ENCODE results near the gene TMEM271. TPM values are rescaled to one million over a fixed set of nuclear protein-coding genes. Genes with fewer than 3 reads are reported as not detected.

The TMEM271 gene
- polyA plus RNA-seq, 1 donor = not detected

- DNase-seq (ENCODE audit: low read depth) = no peak
Observed at GRCh38 chr4:581181-581580, 5.1 kb upstream of the TMEM271 start.

GRCh38 chr4:579543-580175, 3.6 kb upstream of the TMEM271 start:
- no peak for DNase-seq (ENCODE audit: low read depth)

- no peak for DNase-seq (ENCODE audit: low read depth)
Observed at GRCh38 chr4:578451-579443, 2.7 kb upstream of the TMEM271 start.

DNA sequence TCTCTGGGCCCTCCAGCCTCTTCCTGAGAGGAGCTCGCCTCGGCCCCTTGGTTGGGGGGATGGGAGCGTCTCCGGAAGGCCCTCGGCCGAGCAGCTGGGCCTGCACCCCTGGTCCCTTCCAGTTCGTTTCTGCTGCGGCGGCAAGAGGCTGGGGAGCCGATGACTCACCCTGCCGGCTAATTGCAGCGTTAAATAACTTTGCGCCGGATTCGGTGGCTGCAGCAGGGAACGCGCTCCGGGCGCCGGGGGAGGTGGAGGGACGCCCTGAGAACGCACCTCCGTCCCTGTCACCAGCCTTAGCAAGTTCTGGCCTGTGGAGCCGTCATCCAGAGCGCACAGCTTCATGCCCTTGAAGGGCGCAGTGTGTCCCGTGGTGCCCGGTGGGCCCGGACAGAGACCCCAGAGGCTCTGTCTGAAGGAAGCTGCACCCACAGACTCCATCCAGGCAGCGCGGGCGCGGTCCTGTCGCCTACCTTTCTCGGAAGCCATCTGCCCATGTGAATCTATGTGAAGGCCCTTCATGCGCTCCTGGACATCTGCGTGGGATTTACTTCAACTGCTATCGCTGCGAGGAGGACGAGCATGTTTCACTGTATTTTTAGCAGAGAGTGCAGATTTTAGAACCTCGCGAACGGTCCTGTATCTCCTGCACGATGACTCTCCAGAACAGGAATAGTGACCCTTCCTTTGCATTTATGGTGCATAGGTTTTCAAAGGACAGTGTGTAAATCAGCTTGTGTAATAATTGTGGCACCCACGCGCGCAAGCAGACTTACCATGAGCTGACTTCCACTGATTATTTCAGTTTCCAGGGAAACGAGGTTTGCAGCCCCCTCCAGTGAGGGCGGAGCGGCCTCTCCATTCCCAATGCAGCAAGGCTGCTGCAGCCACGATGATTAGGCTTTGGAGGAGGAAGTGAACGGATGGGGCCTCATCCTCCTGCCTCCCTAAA, 1.7 kb upstream of the TMEM271 start:
- DNase-seq (ENCODE audit: low read depth) = no peak

- DNase-seq (ENCODE audit: low read depth) = no peak
Observed at GRCh38 chr4:576991-577498, 950 bp upstream of the TMEM271 start.

GRCh38 chr4:575281-576141, 584 bp downstream of the TMEM271 start:
- peak; percentile 14 for DNase-seq (ENCODE audit: low read depth)

GRCh38 chr4:574346-575161, 1.5 kb downstream of the TMEM271 start:
- no peak for DNase-seq (ENCODE audit: low read depth)

DNA sequence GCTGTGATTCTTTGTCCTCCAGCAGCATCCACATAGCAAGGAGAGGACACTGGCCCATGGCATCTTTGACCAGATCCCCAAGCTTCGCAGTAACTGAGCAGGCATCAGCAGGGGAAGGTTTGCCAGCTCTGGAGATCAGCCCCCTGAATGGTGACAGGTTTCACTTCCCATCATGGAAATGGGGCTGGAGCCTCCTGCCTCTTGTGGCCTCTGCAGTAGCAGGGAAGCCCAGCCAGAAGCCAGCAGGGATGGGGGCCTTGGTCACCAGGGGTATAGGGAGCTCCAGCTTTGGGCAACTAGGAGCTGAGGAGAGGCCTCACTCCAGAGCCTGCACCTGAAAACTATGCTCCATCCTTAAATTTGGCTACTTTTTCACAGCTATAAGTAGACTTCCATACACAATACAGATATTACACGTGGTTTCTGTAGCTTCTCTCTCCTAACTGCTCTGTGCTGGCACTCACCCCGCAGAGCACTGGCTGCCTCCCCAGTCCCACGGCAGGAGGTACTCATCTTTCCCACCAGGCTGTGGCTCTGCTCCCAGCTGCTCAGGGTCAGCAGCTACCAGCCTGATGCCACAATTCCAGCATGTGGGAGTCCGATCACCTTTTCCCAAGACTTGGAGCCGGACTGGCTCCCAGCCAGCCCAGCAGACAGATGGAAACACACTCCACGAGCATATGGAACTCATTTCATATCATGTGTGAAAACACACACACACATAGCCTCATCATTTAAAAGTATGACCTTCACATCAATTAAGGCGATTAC, 2.8 kb downstream of the TMEM271 start:
- no peak for DNase-seq (ENCODE audit: low read depth)

GRCh38 chr4:572594-572993, 3.5 kb downstream of the TMEM271 start:
- no peak for DNase-seq (ENCODE audit: low read depth)

DNA sequence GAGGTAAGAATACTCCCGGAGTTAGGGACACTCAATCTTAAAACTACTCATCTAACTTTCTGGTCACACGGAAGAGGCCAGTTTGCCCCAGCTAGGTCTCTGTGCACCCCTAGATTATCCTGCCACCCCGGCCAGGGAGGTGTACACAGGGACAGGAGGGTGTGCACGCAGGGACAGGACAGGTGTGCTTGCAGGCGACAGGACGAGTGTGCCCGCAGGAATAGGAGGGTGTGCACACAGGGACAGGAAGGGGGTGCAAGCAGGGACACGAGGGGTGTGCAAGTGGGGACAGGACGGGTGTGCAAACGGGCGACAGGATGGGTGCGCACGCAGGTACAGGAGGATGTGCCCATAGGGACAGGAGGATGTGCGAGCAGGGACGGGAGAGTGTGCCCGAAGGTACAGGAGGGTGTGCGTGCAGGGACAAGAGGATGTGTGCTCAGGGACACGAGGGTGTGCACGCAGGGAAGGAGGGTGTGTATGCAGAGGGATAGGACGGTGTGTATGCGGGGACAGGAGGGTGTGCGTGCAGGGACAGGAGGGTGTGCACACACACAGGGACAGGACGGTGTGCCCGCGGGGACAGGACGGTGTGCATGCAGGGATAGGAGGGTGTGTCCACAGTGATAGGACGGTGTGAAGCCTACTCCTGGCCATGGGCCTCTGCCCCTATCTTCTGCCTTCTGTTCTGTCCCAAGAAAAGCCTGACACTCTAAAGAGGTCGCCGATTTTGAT, 4.1 kb downstream of the TMEM271 start:
- DNase-seq (ENCODE audit: low read depth) = no peak

DNA sequence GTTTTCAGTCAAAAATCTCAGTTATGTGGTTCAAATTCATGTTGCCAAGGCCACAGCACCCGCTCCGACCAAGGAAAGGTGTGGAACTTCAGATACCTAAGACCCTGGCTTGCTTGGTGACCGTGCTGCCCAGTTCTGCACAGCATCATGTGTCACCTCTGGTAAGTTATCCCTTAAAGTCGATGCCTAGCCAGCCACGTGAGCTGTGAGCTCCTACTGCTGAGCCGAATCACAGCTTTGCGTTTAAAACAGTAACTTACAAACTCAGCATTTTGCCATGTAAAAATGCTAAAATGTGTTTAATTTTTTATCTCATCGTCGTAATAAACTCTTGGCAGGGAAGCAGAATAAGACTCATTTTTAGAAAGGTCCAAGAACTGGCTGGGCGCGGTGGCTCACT, 5.3 kb downstream of the TMEM271 start:
- no peak for DNase-seq (ENCODE audit: low read depth)

GRCh38 chr4:569958-570667, 6.0 kb downstream of the TMEM271 start:
- no peak for DNase-seq (ENCODE audit: low read depth)

- DNase-seq (ENCODE audit: low read depth) = no peak
Observed at GRCh38 chr4:568962-569361, 7.1 kb downstream of the TMEM271 start.

- no peak for DNase-seq (ENCODE audit: low read depth)
Observed at GRCh38 chr4:568351-568652, 7.8 kb downstream of the TMEM271 start.

- no peak for DNase-seq (ENCODE audit: low read depth)
Observed at GRCh38 chr4:567457-568350, 8.4 kb downstream of the TMEM271 start.

DNA sequence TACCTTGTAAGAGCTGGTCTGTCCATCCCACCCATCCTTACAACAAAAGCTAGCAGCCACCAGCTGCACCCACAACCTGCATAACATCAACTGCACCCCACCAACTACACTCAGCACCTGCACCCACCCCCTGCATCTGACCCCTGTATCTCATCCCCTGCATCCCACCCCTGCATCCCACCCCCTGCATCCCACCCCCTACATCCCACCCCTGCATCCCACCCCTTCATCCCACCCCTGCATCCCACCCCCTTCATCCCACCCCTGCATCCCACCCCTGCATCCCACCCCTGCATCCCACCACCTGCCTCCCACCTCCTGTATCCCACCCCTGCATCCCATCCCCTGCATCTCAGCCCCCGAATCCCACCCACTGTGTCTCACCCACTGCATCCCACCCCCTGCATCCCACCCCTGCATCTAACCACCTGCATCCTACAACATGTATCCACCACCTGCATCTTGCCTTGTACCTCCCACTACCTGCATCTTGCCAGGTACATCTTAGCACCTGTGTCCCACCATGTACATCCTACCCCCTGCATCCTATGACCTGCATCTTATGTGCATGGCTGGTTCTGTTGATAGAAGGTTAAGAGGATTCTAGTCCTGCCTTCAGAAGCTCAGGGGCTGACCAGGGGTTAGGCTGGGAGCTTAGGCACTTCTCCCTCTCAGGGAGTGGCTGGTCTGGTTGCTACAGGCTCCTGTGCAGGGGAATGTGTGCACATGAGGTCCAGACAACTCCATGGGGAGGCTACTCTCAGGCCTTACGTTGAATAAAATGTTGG, 9.4 kb downstream of the TMEM271 start:
- no peak for DNase-seq (ENCODE audit: low read depth)

Measured in forelimb muscle (tissue), 1 donor.